AG09319 (cell line): ENCODE data around the gene ZMIZ1.

ENCODE experiments used
- DNase-seq: peaks from one replicate; pipeline ENCODE4 v3.0.0-alpha.2; 2010; ENCODE audit warnings: low read depth; ENCODE audit errors: extremely low read depth
- TF ChIP-seq, protein P1 (sequence below): IDR thresholded peaks from 2 replicates; pipeline ENCODE4 v1.5.1; 2011; ENCODE audit warnings: low read depth, mild to moderate bottlenecking, inconsistent platforms, low read length, moderate library complexity

ZMIZ1 gene

DNA sequence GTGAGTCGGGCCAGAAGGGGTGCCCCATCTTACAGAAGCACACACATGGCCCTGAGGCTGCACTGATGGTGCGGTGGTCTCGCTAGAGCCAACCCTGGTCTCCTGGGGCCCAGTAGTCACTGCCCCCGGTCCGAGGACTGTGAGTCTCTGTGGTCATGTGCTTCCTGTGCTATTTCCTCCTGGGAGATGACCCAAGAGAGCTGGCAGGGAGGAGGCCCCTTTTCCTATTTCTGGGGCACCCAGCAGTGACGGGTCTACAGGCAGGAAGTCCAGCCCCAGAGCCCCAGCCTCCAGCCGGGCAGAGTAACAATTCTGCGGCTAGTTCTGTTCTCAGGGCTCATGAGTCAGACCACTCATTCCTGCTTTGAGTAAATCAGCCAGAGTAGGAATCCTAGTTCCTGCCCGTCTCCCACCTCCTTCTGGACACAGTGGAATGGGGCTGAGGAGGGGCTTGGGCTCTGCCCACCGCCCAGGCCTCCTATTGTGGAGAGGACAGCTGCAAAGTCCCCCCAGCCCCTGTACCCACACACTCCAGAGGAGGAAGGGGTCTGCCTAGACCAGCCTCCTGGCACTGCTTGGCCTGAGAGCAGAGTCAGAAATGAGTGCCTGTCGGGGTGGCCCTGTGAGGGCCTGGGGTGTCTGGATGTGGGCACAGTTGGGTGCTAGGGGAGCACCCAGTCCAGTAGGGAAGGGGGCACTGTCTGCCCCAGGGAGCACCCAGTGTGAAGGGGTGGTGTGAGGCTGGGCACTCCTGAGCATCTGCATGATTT lies 198.0 kb downstream of the ZMIZ1 start:
- DNase-seq: peak; percentile 56
- TF ChIP-seq, protein P1, sequence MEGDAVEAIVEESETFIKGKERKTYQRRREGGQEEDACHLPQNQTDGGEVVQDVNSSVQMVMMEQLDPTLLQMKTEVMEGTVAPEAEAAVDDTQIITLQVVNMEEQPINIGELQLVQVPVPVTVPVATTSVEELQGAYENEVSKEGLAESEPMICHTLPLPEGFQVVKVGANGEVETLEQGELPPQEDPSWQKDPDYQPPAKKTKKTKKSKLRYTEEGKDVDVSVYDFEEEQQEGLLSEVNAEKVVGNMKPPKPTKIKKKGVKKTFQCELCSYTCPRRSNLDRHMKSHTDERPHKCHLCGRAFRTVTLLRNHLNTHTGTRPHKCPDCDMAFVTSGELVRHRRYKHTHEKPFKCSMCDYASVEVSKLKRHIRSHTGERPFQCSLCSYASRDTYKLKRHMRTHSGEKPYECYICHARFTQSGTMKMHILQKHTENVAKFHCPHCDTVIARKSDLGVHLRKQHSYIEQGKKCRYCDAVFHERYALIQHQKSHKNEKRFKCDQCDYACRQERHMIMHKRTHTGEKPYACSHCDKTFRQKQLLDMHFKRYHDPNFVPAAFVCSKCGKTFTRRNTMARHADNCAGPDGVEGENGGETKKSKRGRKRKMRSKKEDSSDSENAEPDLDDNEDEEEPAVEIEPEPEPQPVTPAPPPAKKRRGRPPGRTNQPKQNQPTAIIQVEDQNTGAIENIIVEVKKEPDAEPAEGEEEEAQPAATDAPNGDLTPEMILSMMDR: no peak

DNA sequence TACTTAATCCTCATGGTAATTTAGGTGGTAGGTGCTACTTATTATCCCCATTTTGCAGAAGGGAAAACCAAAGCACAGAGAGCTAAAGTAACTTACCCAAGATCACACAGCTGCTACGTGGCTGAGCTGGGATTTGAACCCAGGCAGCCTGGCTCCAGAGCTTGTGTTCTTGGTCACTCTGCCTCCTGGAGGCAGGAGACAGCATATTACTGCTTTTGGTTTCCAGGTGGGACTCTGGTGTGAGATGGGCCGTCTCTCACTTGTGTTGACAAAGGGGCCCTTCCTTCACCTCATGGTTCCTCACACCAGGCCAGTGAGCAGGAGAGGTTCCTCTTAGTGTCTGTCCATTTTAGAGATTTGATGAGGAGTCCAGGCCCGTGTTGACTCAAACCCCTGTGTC lies 198.7 kb downstream of the ZMIZ1 start:
- DNase-seq: no peak
- TF ChIP-seq, protein P1: no peak

DNA sequence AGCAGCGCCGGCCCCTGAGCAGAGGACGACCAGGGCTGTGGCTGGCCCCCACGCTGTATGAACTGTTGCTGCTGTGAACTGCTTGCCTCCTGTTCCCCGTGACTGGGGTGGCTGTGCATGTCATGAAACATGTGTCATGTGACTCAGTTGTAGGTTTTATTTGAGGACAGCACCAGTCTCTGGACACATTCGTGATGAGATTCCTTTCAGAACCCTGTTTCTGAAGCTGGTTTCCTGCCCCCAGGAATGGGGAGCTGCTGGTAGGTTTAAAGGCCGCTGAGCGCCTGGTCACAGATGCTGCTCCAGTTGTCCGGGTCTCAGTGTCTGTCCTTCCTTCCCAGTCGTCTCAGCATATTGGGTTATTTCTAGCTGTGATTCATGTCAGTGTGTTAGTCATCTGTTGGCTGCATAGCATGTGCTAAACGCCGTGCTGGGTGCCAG lies 199.4 kb downstream of the ZMIZ1 start:
- TF ChIP-seq, protein P1: no peak
- DNase-seq: no peak

DNA sequence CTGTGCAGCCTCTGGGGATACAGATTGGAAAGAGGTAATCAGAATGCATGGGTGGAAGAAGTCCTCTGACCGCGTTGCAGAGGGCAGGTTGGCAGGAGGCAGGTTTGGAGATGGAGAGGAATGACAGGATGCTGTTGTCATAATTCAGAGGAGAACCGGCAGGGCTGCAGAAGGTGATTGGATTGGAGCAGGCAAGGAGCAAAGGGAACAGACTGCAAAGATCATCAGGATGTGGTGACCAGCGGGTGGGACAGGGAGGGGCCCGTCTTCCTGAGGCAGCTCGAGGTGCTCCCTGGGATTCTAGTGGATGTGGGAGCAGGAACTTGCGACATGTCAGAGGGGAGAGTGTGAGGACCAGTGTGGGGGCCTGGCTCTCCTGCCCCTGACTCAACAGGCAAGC lies 200.0 kb downstream of the ZMIZ1 start:
- DNase-seq: no peak
- TF ChIP-seq, protein P1: no peak

DNA sequence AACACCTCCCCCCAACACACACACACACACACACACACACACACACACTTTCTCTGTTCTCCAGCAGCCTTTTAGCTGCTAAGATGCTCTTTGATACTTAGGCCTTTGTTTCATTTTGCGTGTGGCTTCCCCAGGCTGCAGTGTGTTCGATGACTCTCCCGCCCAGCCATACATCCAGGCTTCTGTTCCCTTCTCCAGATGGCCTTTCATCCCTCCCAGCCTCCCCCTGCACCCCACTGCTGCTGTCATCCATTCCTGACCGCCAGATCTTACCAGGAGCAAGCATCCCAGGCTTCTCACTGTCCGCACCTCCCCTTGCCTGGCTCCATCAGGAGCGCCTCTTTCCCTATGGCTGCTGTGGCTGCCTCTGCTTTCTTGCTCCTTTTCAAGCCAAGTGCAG lies 200.7 kb downstream of the ZMIZ1 start:
- no peak for DNase-seq
- TF ChIP-seq, protein P1: no peak

DNA sequence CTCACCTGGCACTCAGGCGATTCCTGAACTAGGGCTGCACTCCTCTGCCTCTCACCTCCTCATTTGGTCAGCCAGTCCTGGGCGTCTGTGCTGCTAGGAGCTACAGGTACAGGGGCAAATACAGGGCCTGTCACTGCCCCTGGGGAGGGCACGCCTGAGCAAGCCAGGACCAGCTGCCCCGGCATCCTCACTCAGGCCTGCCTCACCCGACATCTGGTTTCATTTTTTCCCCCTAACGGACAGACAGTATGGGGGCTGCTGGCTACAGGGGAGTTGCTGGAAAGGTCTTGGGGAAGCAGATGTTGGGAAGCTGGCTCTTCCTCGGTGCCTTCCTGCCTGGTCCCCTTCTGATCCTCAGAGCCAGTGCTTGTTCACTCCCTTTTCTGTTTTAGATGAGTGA lies 201.2 kb downstream of the ZMIZ1 start:
- no peak for DNase-seq
- TF ChIP-seq, protein P1: no peak

DNA sequence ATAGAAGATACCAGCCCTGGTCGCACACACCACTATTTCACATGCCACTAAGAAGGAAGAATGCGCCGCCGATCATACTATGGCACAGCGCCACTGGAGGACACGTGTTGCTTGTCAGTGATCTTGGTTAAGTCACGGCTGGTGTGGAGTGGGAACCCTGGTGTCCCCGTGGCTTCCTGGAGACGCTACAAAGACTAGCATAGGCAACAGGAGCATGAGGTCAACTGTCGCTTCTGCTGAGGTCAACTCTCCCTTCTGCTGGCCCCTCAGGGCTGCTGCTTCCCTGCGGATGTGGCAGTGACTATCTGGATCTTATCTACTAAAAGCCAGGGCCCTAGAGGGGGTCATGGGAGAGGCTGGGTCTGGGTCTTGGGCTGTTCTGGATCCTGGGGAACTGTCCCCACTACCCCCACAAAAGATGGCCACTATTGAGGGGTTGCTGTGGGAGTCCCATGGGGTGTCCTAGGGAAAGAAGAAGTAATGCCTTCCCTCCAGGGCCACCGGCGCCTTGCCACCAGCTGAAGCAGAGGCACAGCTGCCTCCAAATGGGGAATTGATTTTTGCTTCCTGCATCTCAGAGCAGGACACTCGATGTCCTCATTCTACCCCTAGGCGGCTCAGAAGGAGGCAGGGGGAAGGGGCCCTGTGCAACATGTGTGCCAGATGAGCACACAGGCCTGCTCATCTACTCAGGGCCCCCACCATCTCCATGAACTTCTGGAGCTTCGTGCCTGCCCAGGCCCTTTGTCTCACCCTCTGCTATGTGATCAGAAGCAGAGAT lies 201.9 kb downstream of the ZMIZ1 start:
- no peak for DNase-seq
- TF ChIP-seq, protein P1: no peak
